DND-41 (cell line): ENCODE data around the gene CENPP.

ENCODE experiments used
- ATAC-seq: fragments of 200-7000 bp; cut with Tn5 transposase; 3 replicates; pipeline ENCODE4 v1.9.1; 2021; ENCODE audit warnings: low read depth; ENCODE audit not compliant: insufficient read depth
- DNase-seq: peaks from one replicate; pipeline ENCODE4 v3.0.0-alpha.2; 2020
- H2AFZ ChIP-seq: 2 replicates; pipeline ENCODE4 v1.6.0; 2012; ENCODE audit warnings: low read depth, low read length
- H3K27ac ChIP-seq: 2 replicates; pipeline ENCODE4 v1.5.1; 2012; ENCODE audit warnings: low read length, inconsistent platforms
- H3K27me3 ChIP-seq: fragments of 200-600 bp; sonication (generic); 2 replicates; pipeline ENCODE4 v1.6.0; 2012; ENCODE audit warnings: low read length, mild to moderate bottlenecking, inconsistent platforms; ENCODE audit not compliant: insufficient read depth, poor library complexity
- H3K36me3 ChIP-seq: 2 replicates; pipeline ENCODE4 v1.5.1; 2012; ENCODE audit warnings: low read length, inconsistent platforms; ENCODE audit not compliant: insufficient read depth
- H3K4me1 ChIP-seq: 2 replicates; pipeline ENCODE4 v1.5.1; 2012; ENCODE audit warnings: mild to moderate bottlenecking, low read length; ENCODE audit not compliant: insufficient read depth
- H3K4me2 ChIP-seq: 2 replicates; pipeline ENCODE4 v1.6.0; 2012; ENCODE audit warnings: mild to moderate bottlenecking, moderate library complexity, low read length, inconsistent platforms; ENCODE audit not compliant: insufficient read depth
- H3K4me3 ChIP-seq, 2 experiments: fragments of 200-600 bp in 1 of 2; shearing (Covaris generic) in 1 of 2; 2 replicates each; pipeline ENCODE4 v1.5.1; 2012 to 2016; ENCODE audit warnings: inconsistent platforms in 2 of 2, low read length in 2 of 2, mild to moderate bottlenecking in 2 of 2, low read depth in 1 of 2, moderate library complexity in 1 of 2
- H3K79me2 ChIP-seq: 2 replicates; pipeline ENCODE4 v1.6.0; 2012; ENCODE audit warnings: low read length, inconsistent platforms; ENCODE audit not compliant: insufficient read depth
- H3K9ac ChIP-seq: 2 replicates; pipeline ENCODE4 v1.6.0; 2012; ENCODE audit warnings: low read depth, mild to moderate bottlenecking, inconsistent platforms, low read length, moderate library complexity
- H3K9me3 ChIP-seq: 2 replicates; pipeline ENCODE4 v1.5.1; 2012; ENCODE audit warnings: low read length, moderate library complexity, mild to moderate bottlenecking, inconsistent platforms; ENCODE audit not compliant: insufficient read depth, severe bottlenecking
- H4K20me1 ChIP-seq: 2 replicates; pipeline ENCODE4 v1.6.0; 2012; ENCODE audit warnings: low read length; ENCODE audit not compliant: insufficient read depth
- EZH2 ChIP-seq: IDR thresholded peaks from 3 replicates; pipeline ENCODE4 v1.6.1; 2012; ENCODE audit warnings: borderline replicate concordance, low read depth, mild to moderate bottlenecking, moderate library complexity, low read length, inconsistent platforms; ENCODE audit not compliant: severe bottlenecking
- TF ChIP-seq, protein P1 (sequence below): IDR thresholded peaks from 2 replicates; pipeline ENCODE4 v1.5.1; 2012; ENCODE audit warnings: borderline replicate concordance, low read length, moderate library complexity, mild to moderate bottlenecking; ENCODE audit not compliant: poor library complexity, severe bottlenecking; ENCODE audit errors: extremely low read depth

The CENPP gene

DNA sequence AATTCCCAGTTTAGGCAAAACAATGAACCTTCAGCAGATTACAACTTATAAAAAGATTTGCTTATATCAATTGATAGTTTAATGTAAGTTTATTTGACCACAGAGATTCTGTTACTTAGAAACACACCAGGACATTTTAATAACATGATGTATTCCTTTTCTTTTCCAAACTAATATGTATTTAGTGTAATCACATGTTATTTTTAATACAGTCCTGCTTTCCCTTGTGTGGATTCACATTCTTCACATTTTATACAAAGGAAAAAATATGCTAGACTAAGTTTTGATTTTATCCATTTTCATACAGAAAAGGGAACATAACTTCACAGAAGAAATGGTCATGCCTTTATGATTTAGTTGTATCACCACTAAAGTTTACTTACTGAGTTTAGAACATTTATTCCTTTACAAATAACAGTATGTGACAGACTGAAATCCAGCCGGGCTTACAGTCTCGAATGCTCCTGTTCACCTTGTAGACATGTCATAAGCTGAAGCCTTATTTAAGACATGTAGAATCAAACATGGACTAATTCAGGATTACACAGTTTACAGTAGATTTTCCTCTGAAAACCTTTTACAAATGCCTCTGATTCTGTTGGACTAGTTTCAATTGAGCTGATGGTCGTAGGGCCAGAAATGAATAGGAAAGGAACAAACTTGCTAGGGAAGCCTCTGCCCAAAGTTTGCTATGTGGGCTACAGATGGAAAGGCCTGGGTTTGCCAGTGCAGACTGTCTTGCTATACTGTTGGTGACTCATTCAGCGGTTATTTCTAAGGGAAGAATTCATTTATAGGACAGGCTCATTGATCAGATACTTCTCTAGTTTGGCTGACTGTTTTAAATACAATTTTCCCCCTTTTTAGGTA lies 163.2 kb downstream of the CENPP start:
- Histone ChIP-seq H4K20me1 (no peaks in the 10 kb centered on the region), H3K79me2 (no peaks in the 10 kb centered on the region), H3K4me1 (no peaks in the 10 kb centered on the region), H3K4me2 (no peak overlapping the region), H3K9me3 (no peaks in the 10 kb centered on the region), H2AFZ (no peak overlapping the region), H3K36me3 (no peaks in the 10 kb centered on the region; the same call in 1 of the 2 replicates), H3K27ac (no peak overlapping the region), H3K4me3 (no peak overlapping the region), H3K27me3 (no peaks in the 10 kb centered on the region), H3K9ac (no peak overlapping the region)
- TF ChIP-seq, protein P1, sequence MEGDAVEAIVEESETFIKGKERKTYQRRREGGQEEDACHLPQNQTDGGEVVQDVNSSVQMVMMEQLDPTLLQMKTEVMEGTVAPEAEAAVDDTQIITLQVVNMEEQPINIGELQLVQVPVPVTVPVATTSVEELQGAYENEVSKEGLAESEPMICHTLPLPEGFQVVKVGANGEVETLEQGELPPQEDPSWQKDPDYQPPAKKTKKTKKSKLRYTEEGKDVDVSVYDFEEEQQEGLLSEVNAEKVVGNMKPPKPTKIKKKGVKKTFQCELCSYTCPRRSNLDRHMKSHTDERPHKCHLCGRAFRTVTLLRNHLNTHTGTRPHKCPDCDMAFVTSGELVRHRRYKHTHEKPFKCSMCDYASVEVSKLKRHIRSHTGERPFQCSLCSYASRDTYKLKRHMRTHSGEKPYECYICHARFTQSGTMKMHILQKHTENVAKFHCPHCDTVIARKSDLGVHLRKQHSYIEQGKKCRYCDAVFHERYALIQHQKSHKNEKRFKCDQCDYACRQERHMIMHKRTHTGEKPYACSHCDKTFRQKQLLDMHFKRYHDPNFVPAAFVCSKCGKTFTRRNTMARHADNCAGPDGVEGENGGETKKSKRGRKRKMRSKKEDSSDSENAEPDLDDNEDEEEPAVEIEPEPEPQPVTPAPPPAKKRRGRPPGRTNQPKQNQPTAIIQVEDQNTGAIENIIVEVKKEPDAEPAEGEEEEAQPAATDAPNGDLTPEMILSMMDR: no peak
- TF ChIP-seq EZH2: no peak
- no peak for DNase-seq
- ATAC-seq: no peak

DNA sequence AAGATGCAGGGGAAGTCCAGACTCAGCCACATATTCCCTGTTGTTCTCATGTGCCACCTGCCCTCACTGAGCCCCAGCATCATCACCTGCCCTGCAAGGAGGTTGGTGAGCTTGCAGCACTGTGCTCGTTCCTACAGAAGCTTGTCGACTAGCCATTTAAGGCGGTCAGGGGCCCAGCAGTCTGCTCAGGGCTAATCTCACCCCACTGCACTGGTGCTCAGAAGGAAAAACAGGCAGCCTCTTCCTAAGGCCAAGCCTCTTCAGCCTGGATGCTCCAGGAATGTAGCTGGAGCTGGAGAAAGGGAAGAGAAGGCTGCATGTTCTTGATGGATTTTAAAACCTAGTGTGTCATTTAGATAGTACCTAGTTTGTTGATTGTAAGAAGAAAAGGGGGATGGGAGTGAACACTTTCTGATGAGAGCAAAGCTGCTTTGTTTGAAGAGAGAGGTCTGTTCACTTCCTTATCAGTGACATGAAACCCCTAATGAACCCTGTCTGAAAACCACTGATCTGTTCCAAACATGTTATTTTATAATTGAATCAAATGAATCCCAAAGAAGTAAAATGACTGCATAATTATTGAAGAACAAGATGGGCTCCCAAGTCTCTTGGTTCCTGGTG lies 167.1 kb downstream of the CENPP start:
- Histone ChIP-seq H2AFZ (no peak overlapping the region), H3K79me2 (no peaks in the 10 kb centered on the region), H3K9me3 (no peaks in the 10 kb centered on the region), H4K20me1 (no peaks in the 10 kb centered on the region), H3K4me2 (no peak overlapping the region), H3K9ac (no peak overlapping the region), H3K27me3 (no peaks in the 10 kb centered on the region), H3K4me1 (no peaks in the 10 kb centered on the region), H3K4me3 (no peak overlapping the region), H3K36me3 (no peaks in the 10 kb centered on the region), H3K27ac (no peak overlapping the region)
- DNase-seq (no peak), ATAC-seq (no peak)
- no peak for TF ChIP-seq EZH2
- TF ChIP-seq, protein P1: no peak

DNA sequence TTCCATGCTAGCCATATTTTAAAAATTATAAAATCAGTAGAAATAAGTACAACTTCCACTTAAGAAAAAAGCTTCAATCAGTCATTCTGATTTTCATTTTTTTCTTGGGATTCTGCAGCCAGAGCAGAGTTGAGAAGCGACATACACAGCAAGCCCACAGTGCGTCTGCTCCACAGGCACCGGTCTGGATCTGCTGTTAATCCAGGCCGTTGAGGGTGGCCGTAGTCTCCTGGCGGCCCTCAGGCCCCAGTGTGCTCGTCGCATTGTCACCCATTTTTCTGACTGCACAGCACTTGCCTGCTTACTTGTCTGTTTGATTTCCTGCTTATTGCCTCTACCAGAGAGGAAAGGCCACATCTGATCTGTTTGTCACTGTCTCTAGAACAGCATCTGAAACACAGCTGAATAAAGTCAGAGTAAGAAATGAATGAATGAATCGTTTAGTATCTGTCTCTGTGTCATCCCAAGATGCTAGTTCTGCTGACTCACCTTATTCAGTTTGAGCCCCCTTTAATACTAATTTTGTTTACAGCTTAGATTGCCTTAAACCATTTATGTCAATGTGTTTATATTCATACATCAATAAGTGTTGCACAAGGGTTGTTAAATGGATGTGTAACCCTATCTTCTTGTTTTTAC lies 168.1 kb downstream of the CENPP start:
- Histone ChIP-seq H3K9ac (no peak overlapping the region), H3K9me3 (no peaks in the 10 kb centered on the region), H3K4me2 (no peak overlapping the region), H2AFZ (no peak overlapping the region), H3K27me3 (no peaks in the 10 kb centered on the region), H3K27ac (no peak overlapping the region), H3K4me1 (no peaks in the 10 kb centered on the region), H3K4me3 (no peak overlapping the region), H3K79me2 (no peaks in the 10 kb centered on the region), H4K20me1 (no peaks in the 10 kb centered on the region), H3K36me3 (no peaks in the 10 kb centered on the region)
- ATAC-seq: no peak
- no peak for DNase-seq
- TF ChIP-seq EZH2: no peak
- TF ChIP-seq, protein P1: no peak
